Neural cell (in vitro differentiated cells): Measurements from ENCODE around the gene MFSD6L.

Experiments used
- CTCF ChIP-seq: fragments of 450-650 bp; IDR thresholded peaks from 2 replicates; pipeline ENCODE4 v1.5.1; 2014; ENCODE audit warnings: antibody characterized with exemption, mild to moderate bottlenecking, moderate library complexity; ENCODE audit not compliant: poor library complexity, severe bottlenecking
- EP300 ChIP-seq: fragments of 450-650 bp; conservative IDR thresholded peaks from 2 replicates; pipeline ENCODE4 v1.6.1; 2014; ENCODE audit warnings: antibody characterized with exemption, mild to moderate bottlenecking, moderate library complexity; ENCODE audit not compliant: poor library complexity, severe bottlenecking
- EZH2 ChIP-seq: fragments of 200-600, 300-800 bp; shearing (Covaris generic), sonication (generic); IDR thresholded peaks from 2 replicates; pipeline ENCODE4 v1.6.1; 2014; ENCODE audit warnings: antibody characterized with exemption, low read length, borderline replicate concordance, mild to moderate bottlenecking; ENCODE audit not compliant: insufficient read depth, poor library complexity, severe bottlenecking
- POLR2AphosphoS5 ChIP-seq: IDR thresholded peaks from 2 replicates; pipeline ENCODE4 v1.6.1; 2012
- RAD21 ChIP-seq: fragments of 450-650 bp; conservative IDR thresholded peaks from 2 replicates; pipeline ENCODE4 v1.6.1; 2014; ENCODE audit warnings: antibody characterized with exemption, mild to moderate bottlenecking, moderate library complexity
- TF ChIP-seq, protein P1 (sequence below): IDR thresholded peaks from 2 replicates; pipeline ENCODE4 v1.6.1; 2012; ENCODE audit warnings: borderline replicate concordance

- TF ChIP-seq POLR2AphosphoS5 (no peak), CTCF (no peak), EP300 (no peak), EZH2 (no peak), RAD21 (no peak)
- TF ChIP-seq, protein P1, sequence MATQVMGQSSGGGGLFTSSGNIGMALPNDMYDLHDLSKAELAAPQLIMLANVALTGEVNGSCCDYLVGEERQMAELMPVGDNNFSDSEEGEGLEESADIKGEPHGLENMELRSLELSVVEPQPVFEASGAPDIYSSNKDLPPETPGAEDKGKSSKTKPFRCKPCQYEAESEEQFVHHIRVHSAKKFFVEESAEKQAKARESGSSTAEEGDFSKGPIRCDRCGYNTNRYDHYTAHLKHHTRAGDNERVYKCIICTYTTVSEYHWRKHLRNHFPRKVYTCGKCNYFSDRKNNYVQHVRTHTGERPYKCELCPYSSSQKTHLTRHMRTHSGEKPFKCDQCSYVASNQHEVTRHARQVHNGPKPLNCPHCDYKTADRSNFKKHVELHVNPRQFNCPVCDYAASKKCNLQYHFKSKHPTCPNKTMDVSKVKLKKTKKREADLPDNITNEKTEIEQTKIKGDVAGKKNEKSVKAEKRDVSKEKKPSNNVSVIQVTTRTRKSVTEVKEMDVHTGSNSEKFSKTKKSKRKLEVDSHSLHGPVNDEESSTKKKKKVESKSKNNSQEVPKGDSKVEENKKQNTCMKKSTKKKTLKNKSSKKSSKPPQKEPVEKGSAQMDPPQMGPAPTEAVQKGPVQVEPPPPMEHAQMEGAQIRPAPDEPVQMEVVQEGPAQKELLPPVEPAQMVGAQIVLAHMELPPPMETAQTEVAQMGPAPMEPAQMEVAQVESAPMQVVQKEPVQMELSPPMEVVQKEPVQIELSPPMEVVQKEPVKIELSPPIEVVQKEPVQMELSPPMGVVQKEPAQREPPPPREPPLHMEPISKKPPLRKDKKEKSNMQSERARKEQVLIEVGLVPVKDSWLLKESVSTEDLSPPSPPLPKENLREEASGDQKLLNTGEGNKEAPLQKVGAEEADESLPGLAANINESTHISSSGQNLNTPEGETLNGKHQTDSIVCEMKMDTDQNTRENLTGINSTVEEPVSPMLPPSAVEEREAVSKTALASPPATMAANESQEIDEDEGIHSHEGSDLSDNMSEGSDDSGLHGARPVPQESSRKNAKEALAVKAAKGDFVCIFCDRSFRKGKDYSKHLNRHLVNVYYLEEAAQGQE, result no peak
Observed at GRCh38 chr17:8799570-8800212, 526 bp upstream of the MFSD6L start.
